ENCODE results near the gene GALT. TPM values are rescaled to one million over a fixed set of nuclear protein-coding genes. Genes with fewer than 3 reads are reported as not detected.
A peak's percentile ranks its signal among the peaks of the same experiment; 100 is the strongest.

The GALT gene
- total and polyA plus RNA-seq, 2 experiments from 2014 or later = 31.5 to 35.1 TPM

- TF ChIP-seq ZNF462 (CRISPR knock-in tag; IDR thresholded peaks at IDR 0.05) = no peak
Measured at GRCh38 chr9:34642679-34643078, 3.8 kb upstream of the GALT start (continued).

GRCh38 chr9:34644766-34645314 lies 1.6 kb upstream of the GALT start:
- Histone ChIP-seq H3K27me3 (ENCODE audit: insufficient read depth) (no peaks in the 10 kb centered on the region), H4K20me1 (replicated peaks; ENCODE audit: insufficient read depth) (no peaks in the 10 kb centered on the region; the same call in 1 of the 2 replicates), H3K36me3 (ENCODE audit: insufficient read depth) (peaks cover 3% of the 10 kb centered on the region; the same call in 1 of the 2 replicates), H3K4me1 (ENCODE audit: insufficient read depth) (peaks cover 24% of the 10 kb centered on the region), H3K27ac (ENCODE audit: low read depth) (no peak overlapping the region), H2AFZ (peak overlapping the region; percentile 80; the same call in 1 of the 2 replicates), H3K79me2 (replicated peaks; ENCODE audit: insufficient read depth) (peaks cover 6% of the 10 kb centered on the region), H3K4me3 (no peak overlapping the region), H3F3A (replicated peaks; ENCODE audit: low read depth) (peaks cover 8% of the 10 kb centered on the region; the same call in 1 of the 2 replicates), H3K9me2 (ENCODE audit: insufficient read depth) (no peaks in the 10 kb centered on the region), H3K4me2 (0 out of 2 replicates have a peak overlapping the region, but pooled peaks have one; percentile 61)
- Mint-ChIP-seq H3K4me1 (peaks cover 34% of the 10 kb centered on the region), H3K27me3 (ENCODE audit: insufficient read depth, low read depth, poor library complexity) (peaks cover 9% of the 10 kb centered on the region), H3K36me3 (ENCODE audit: low read depth) (peaks cover 24% of the 10 kb centered on the region), H3K4me3 (peak overlapping the region; percentile 42; the same call in 2 of the 3 replicates), H3K9me3 (no peaks in the 10 kb centered on the region; the same call in 2 of the 3 replicates), H3K27ac (peak overlapping the region; percentile 61)
- ATAC-seq (peak; percentile 6; the same call in 2 of the 3 replicates), DNase-seq (ENCODE audit: low spot score) (peak; percentile 56)
- TF ChIP-seq STAT1 (IDR thresholded peaks at IDR 0.05; ENCODE audit: unreplicated experiment) (no peak), ZNF114 (CRISPR knock-in tag; IDR thresholded peaks at IDR 0.05) (no peak), ETS1 (IDR thresholded peaks at IDR 0.05) (no peak), ZNF331 (CRISPR knock-in tag; IDR thresholded peaks at IDR 0.05; ENCODE audit: low read depth) (no peak), CREB1 (CRISPR knock-in tag; IDR thresholded peaks at IDR 0.05; ENCODE audit: low read depth) (no peak), CTCF (conservative IDR thresholded peaks at IDR 0.05; ENCODE audit: low read depth in 2 of 2) (no peak), NANOG (IDR thresholded peaks at IDR 0.05; ENCODE audit: borderline replicate concordance) (no peak), REST (IDR thresholded peaks at IDR 0.05; ENCODE audit: unreplicated experiment) (no peak)
